ENCODE results near the gene INPP5J.

The INPP5J gene

GRCh38 chr22:31137721-31138120 lies 15.0 kb downstream of the INPP5J start:
- no peak overlapping the region for H3K4me3 ChIP-seq (ENCODE audit: low read length)
- no peak for TF ChIP-seq CTCF (IDR thresholded peaks at IDR 0.05; ENCODE audit: insufficient read depth, low read depth, low read length, missing control alignments)
- DNase-seq (ENCODE audit: low read depth) = no peak

- no peak for DNase-seq (ENCODE audit: low read depth)
- TF ChIP-seq CTCF (IDR thresholded peaks at IDR 0.05; ENCODE audit: insufficient read depth, low read depth, low read length, missing control alignments) = no peak
- H3K4me3 ChIP-seq (ENCODE audit: low read length) = no peak overlapping the region
Observed at GRCh38 chr22:31138126-31138525, 15.4 kb downstream of the INPP5J start.

- DNase-seq (ENCODE audit: low read depth) = peak; percentile 22
- H3K4me3 ChIP-seq (ENCODE audit: low read length) = no peak overlapping the region
- TF ChIP-seq CTCF (IDR thresholded peaks at IDR 0.05; ENCODE audit: insufficient read depth, low read depth, low read length, missing control alignments) = no peak
Observed at GRCh38 chr22:31139066-31139465, 16.3 kb downstream of the INPP5J start.

GRCh38 chr22:31139866-31140716 lies 17.3 kb downstream of the INPP5J start, which contains the start of gene PLA2G3:
TSS of gene PLA2G3 (minus strand) at chr22:31140508. CDS start at chr22:31140354, 154 bp downstream.
- TF ChIP-seq CTCF (IDR thresholded peaks at IDR 0.05; ENCODE audit: insufficient read depth, low read depth, low read length, missing control alignments) = no peak
- DNase-seq (ENCODE audit: low read depth) = peak; percentile 61
- H3K4me3 ChIP-seq (ENCODE audit: low read length) = peak within 1 kb of the TSS; percentile 2

GRCh38 chr22:31140746-31141145 lies 18.0 kb downstream of the INPP5J start:
- H3K4me3 ChIP-seq (ENCODE audit: low read length) = no peak overlapping the region
- no peak for TF ChIP-seq CTCF (IDR thresholded peaks at IDR 0.05; ENCODE audit: insufficient read depth, low read depth, low read length, missing control alignments)
- no peak for DNase-seq (ENCODE audit: low read depth)

- DNase-seq (ENCODE audit: low read depth) = no peak
- H3K4me3 ChIP-seq (ENCODE audit: low read length) = no peak overlapping the region
- no peak for TF ChIP-seq CTCF (IDR thresholded peaks at IDR 0.05; ENCODE audit: insufficient read depth, low read depth, low read length, missing control alignments)
Observed at GRCh38 chr22:31141551-31141950, 18.8 kb downstream of the INPP5J start.

GRCh38 chr22:31142285-31142684 lies 19.5 kb downstream of the INPP5J start:
- no peak for TF ChIP-seq CTCF (IDR thresholded peaks at IDR 0.05; ENCODE audit: insufficient read depth, low read depth, low read length, missing control alignments)
- DNase-seq (ENCODE audit: low read depth) = peak; percentile 62
- no peak overlapping the region for H3K4me3 ChIP-seq (ENCODE audit: low read length)

Data from epithelial cell of esophagus (primary cell).